Smooth muscle cell (in vitro differentiated cells): ENCODE data around the gene SYT13. TPM values are rescaled to one million over a fixed set of nuclear protein-coding genes. Genes with fewer than 3 reads are reported as not detected.

Source experiments
- DNase-seq: peaks from one replicate; lab custom pipeline; 2025; ENCODE audit not compliant: unreplicated experiment; lab: John Stamatoyannopoulos, UW
- H2AFZ ChIP-seq: fragments of 200-600 bp; sonication (generic); 2 replicates; pipeline ENCODE4 v1.6.0; 2016; ENCODE audit warnings: antibody characterized with exemption, low read depth, mild to moderate bottlenecking
- H3F3A ChIP-seq: fragments of 200-600 bp; sonication (generic); 2 replicates; pipeline ENCODE4 v1.6.0; 2017; ENCODE audit warnings: antibody characterized with exemption, low read depth
- H3K27ac ChIP-seq: fragments of 200-600 bp; sonication (generic); 2 replicates; pipeline ENCODE4 v1.5.1; 2016; ENCODE audit warnings: low read depth, mild to moderate bottlenecking
- H3K27me3 ChIP-seq: fragments of 200-600 bp; sonication (generic); 2 replicates; pipeline ENCODE4 v1.6.1; 2016; ENCODE audit warnings: low read depth, mild to moderate bottlenecking
- H3K36me3 ChIP-seq: fragments of 200-600 bp; sonication (generic); 2 replicates; pipeline ENCODE4 v1.5.1; 2016; ENCODE audit warnings: low read depth
- H3K4me1 ChIP-seq: fragments of 200-600 bp; sonication (generic); 2 replicates; pipeline ENCODE4 v1.5.1; 2016; ENCODE audit warnings: low read depth
- H3K4me2 ChIP-seq: fragments of 200-600 bp; sonication (generic); 2 replicates; pipeline ENCODE4 v1.6.0; 2016; ENCODE audit warnings: mild to moderate bottlenecking
- H3K4me3 ChIP-seq: fragments of 200-600 bp; sonication (generic); 2 replicates; pipeline ENCODE4 v1.5.1; 2016; ENCODE audit warnings: mild to moderate bottlenecking
- H3K79me2 ChIP-seq: fragments of 200-600 bp; sonication (generic); 2 replicates; pipeline ENCODE4 v1.6.0; 2016; ENCODE audit warnings: low read depth, mild to moderate bottlenecking
- H3K9ac ChIP-seq: fragments of 200-600 bp; sonication (generic); 2 replicates; pipeline ENCODE4 v1.6.0; 2016; ENCODE audit warnings: low read depth
- H3K9me3 ChIP-seq: fragments of 200-600 bp; sonication (generic); replicated peaks from 2 replicates; pipeline ENCODE4 v1.5.1; 2016; ENCODE audit warnings: low read depth
- H4K20me1 ChIP-seq: fragments of 200-600 bp; sonication (generic); 2 replicates; pipeline ENCODE4 v1.6.0; 2016; ENCODE audit warnings: low read depth
- CTCF ChIP-seq: fragments of 200-600 bp; sonication (generic); IDR thresholded peaks from 2 replicates; pipeline ENCODE4 v1.5.1; 2017; ENCODE audit warnings: borderline replicate concordance, mild to moderate bottlenecking, antibody characterized with exemption; ENCODE audit not compliant: insufficient read depth, poor library complexity, severe bottlenecking
- WGBS: methylation state at CpG from one replicate; pipeline ENCODE4 v1.1.7; 2016; ENCODE audit warnings: low lambda C conversion rate; 5-methylcytosine and 5-hydroxymethylcytosine counted together
- polyA plus RNA-seq: library from polyadenylated mRNA; unstranded; fragments of >200 nt; fragmentation: Nextera tagmentation; extraction: Ambion mirVana; gene quantifications from 2 replicates; pipeline ENCODE4 v1.2.1, GENCODE V29; 2016
- total RNA-seq: library from RNA; depleted of rRNA; stranded (reverse); fragments of >200 nt; gene quantifications from 2 replicates; pipeline ENCODE4 v1.2.3, GENCODE V29; 2014

SYT13 gene
- total and polyA plus RNA-seq, 2 experiments from 2014 or later: 0.47 to 1.3 TPM

GRCh38 chr11:45269678-45270077, 16.5 kb downstream of the SYT13 start:
- Histone ChIP-seq H3K27me3 (peaks cover 56% of the 10 kb centered on the region), H3F3A (no peaks in the 10 kb centered on the region), H3K4me3 (no peak overlapping the region), H3K4me1 (no peaks in the 10 kb centered on the region), H3K79me2 (no peaks in the 10 kb centered on the region), H3K36me3 (no peaks in the 10 kb centered on the region), H3K27ac (no peak overlapping the region), H4K20me1 (no peaks in the 10 kb centered on the region), H3K4me2 (no peak overlapping the region), H3K9ac (no peak overlapping the region), H2AFZ (no peak overlapping the region), H3K9me3 (no peaks in the 10 kb centered on the region)
- no peak for DNase-seq
- TF ChIP-seq CTCF: no peak

- H3K4me2 ChIP-seq: no peak overlapping the region
- H3K27me3 ChIP-seq: peaks cover 40% of the 10 kb centered on the region
- H3K4me1 ChIP-seq: no peaks in the 10 kb centered on the region
- no peaks in the 10 kb centered on the region for H3K9me3 ChIP-seq
- H3K27ac ChIP-seq: no peak overlapping the region
- H3K79me2 ChIP-seq: no peaks in the 10 kb centered on the region
- H4K20me1 ChIP-seq: no peaks in the 10 kb centered on the region
- H3F3A ChIP-seq: no peaks in the 10 kb centered on the region
- DNase-seq: no peak
- no peaks in the 10 kb centered on the region for H3K36me3 ChIP-seq
- no peak for TF ChIP-seq CTCF
- WGBS: 84% methylated on average over 13 of the region's 13 CpGs
- no peak overlapping the region for H3K4me3 ChIP-seq
- no peak overlapping the region for H2AFZ ChIP-seq
- no peak overlapping the region for H3K9ac ChIP-seq
Measured at GRCh38 chr11:45267652-45268299, 18.4 kb downstream of the SYT13 start.

GRCh38 chr11:45267052-45267451, 19.1 kb downstream of the SYT13 start:
- H3K9me3 ChIP-seq: no peaks in the 10 kb centered on the region
- H3K79me2 ChIP-seq: no peaks in the 10 kb centered on the region
- no peak overlapping the region for H3K4me3 ChIP-seq
- 61% methylated on average over 14 of the region's 14 CpGs for WGBS
- no peak overlapping the region for H3K27ac ChIP-seq
- no peaks in the 10 kb centered on the region for H3K4me1 ChIP-seq
- H4K20me1 ChIP-seq: no peaks in the 10 kb centered on the region
- H3F3A ChIP-seq: no peaks in the 10 kb centered on the region
- DNase-seq: no peak
- peak; percentile 34 for TF ChIP-seq CTCF
- no peaks in the 10 kb centered on the region for H3K36me3 ChIP-seq
- H3K9ac ChIP-seq: no peak overlapping the region
- H3K4me2 ChIP-seq: no peak overlapping the region
- H3K27me3 ChIP-seq: peaks cover 32% of the 10 kb centered on the region
- H2AFZ ChIP-seq: no peak overlapping the region

GRCh38 chr11:45266676-45267020, 19.5 kb downstream of the SYT13 start:
- Histone ChIP-seq H3K79me2 (no peaks in the 10 kb centered on the region), H3K4me1 (no peaks in the 10 kb centered on the region), H3K9me3 (no peaks in the 10 kb centered on the region), H3K36me3 (no peaks in the 10 kb centered on the region), H3F3A (no peaks in the 10 kb centered on the region), H3K27me3 (peaks cover 30% of the 10 kb centered on the region), H3K9ac (no peak overlapping the region), H3K27ac (no peak overlapping the region), H3K4me3 (no peak overlapping the region), H2AFZ (no peak overlapping the region), H4K20me1 (no peaks in the 10 kb centered on the region), H3K4me2 (no peak overlapping the region)
- 100% methylated on average over 1 of the region's 1 CpG for WGBS
- TF ChIP-seq CTCF: no peak
- DNase-seq: no peak
